Erythroblast (primary cell): ENCODE data around the gene AOAH.

ENCODE experiments used
- GATA1 ChIP-seq: IDR thresholded peaks from 2 replicates; pipeline ENCODE4 v1.6.1; 2011; ENCODE audit warnings: low read depth, mild to moderate bottlenecking, control low read depth, low read length, moderate library complexity
- POLR2A ChIP-seq: IDR thresholded peaks from 2 replicates; pipeline ENCODE4 v1.6.1; 2011; ENCODE audit warnings: mild to moderate bottlenecking, low read length

GRCh38 chr7:36667007-36667745 is 57.1 kb downstream of the AOAH start:
- TF ChIP-seq POLR2A (no peak), GATA1 (no peak)
